WTC11 (cell line): ENCODE data around the gene MRPL23. TPM values are rescaled to one million over a fixed set of nuclear protein-coding genes. Genes with fewer than 3 reads are reported as not detected.

ENCODE experiments used
- ATAC-seq: fragments of 200-7000 bp; cut with Tn5 transposase; 2 replicates; pipeline ENCODE4 v1.10.0; 2021; ENCODE audit warnings: mild to moderate bottlenecking, moderate library complexity
- CTCF ChIA-PET: fragments of 300-600 bp; sonication (Branson Sonifier 250); formaldehyde crosslinking; loops from one replicate; lab custom pipeline; 2021; ENCODE audit warnings: antibody characterized with exemption; lab: Charles Lee
- POLR2A ChIA-PET: fragments of 350-600 bp; sonication (Branson Sonifier 250); formaldehyde crosslinking; loops from one replicate; lab custom pipeline; 2021; ENCODE audit warnings: antibody characterized with exemption; lab: Charles Lee
- DNase-seq: peaks from one replicate; pipeline ENCODE4 v3.0.0; 2021; ENCODE audit warnings: low spot score
- H3K27ac Mint-ChIP-seq: 2 replicates; pipeline ENCODE4 v1.8.0; 2021; ENCODE audit warnings: mixed read lengths
- H3K27me3 Mint-ChIP-seq: 2 replicates; pipeline ENCODE4 v1.8.0; 2021; ENCODE audit warnings: low read depth, mild to moderate bottlenecking, moderate library complexity, mixed read lengths
- H3K36me3 Mint-ChIP-seq: 2 replicates; pipeline ENCODE4 v1.8.0; 2021; ENCODE audit warnings: mixed read lengths
- H3K4me1 Mint-ChIP-seq: 2 replicates; pipeline ENCODE4 v1.8.0; 2022; ENCODE audit warnings: mixed read lengths
- H3K4me3 Mint-ChIP-seq: 2 replicates; pipeline ENCODE4 v1.8.0; 2021; ENCODE audit warnings: mild to moderate bottlenecking, moderate library complexity, mixed read lengths
- H3K9me3 Mint-ChIP-seq: 2 replicates; pipeline ENCODE4 v1.8.0; 2021; ENCODE audit warnings: mixed read lengths
- ATF1 ChIP-seq: sonication (generic); formaldehyde crosslinking; IDR thresholded peaks from 2 replicates; pipeline ENCODE4 v1.8.1; 2023; ENCODE audit warnings: mild to moderate bottlenecking, moderate library complexity, missing genetic modification reagents
- CREB1 ChIP-seq: sonication (generic); formaldehyde crosslinking; IDR thresholded peaks from 2 replicates; pipeline ENCODE4 v1.8.0; 2023; ENCODE audit warnings: mild to moderate bottlenecking, missing genetic modification reagents
- FOXJ3 ChIP-seq: sonication (generic); formaldehyde crosslinking; IDR thresholded peaks from 2 replicates; pipeline ENCODE4 v1.9.0; 2021; ENCODE audit warnings: missing genetic modification reagents, mild to moderate bottlenecking, borderline replicate concordance
- FOXP1 ChIP-seq: sonication (generic); formaldehyde crosslinking; IDR thresholded peaks from 2 replicates; pipeline ENCODE4 v1.8.0; 2022; ENCODE audit warnings: missing genetic modification reagents, mild to moderate bottlenecking, moderate library complexity, borderline replicate concordance
- IRF2 ChIP-seq: sonication (generic); formaldehyde crosslinking; IDR thresholded peaks from 2 replicates; pipeline ENCODE4 v1.8.0; 2022; ENCODE audit warnings: low read depth, missing genetic modification reagents, borderline replicate concordance
- KAT7 ChIP-seq: sonication (generic); formaldehyde crosslinking; IDR thresholded peaks from 2 replicates; pipeline ENCODE4 v1.8.1; 2023; ENCODE audit warnings: missing genetic modification reagents, mild to moderate bottlenecking, borderline replicate concordance
- NR2C2 ChIP-seq: sonication (generic); formaldehyde crosslinking; IDR thresholded peaks from 2 replicates; pipeline ENCODE4 v1.8.0; 2022; ENCODE audit warnings: mild to moderate bottlenecking, missing genetic modification reagents
- OVOL2 ChIP-seq: fragments of 250-450 bp; sonication (Bioruptor Pico); IDR thresholded peaks from 2 replicates; pipeline ENCODE4 v1.9.0; 2021; ENCODE audit warnings: mild to moderate bottlenecking, borderline replicate concordance
- PRRX2 ChIP-seq: fragments of 250-450 bp; sonication (Bioruptor Pico); IDR thresholded peaks from 2 replicates; pipeline ENCODE4 v1.8.0; 2021; ENCODE audit warnings: mild to moderate bottlenecking
- SMAD3 ChIP-seq: sonication (generic); formaldehyde crosslinking; IDR thresholded peaks from 2 replicates; pipeline ENCODE4 v1.8.0; 2022; ENCODE audit warnings: missing genetic modification reagents, mild to moderate bottlenecking, borderline replicate concordance
- SP1 ChIP-seq: sonication (generic); formaldehyde crosslinking; conservative IDR thresholded peaks from 2 replicates; pipeline ENCODE4 v1.8.1; 2022; ENCODE audit warnings: missing genetic modification reagents
- ZNF219 ChIP-seq: sonication (generic); formaldehyde crosslinking; IDR thresholded peaks from 2 replicates; pipeline ENCODE4 v1.8.0; 2023; ENCODE audit warnings: missing genetic modification reagents, mild to moderate bottlenecking, borderline replicate concordance
- ZNF232 ChIP-seq: sonication (generic); formaldehyde crosslinking; IDR thresholded peaks from 2 replicates; pipeline ENCODE4 v1.8.0; 2022; ENCODE audit warnings: mild to moderate bottlenecking, missing genetic modification reagents
- ZNF396 ChIP-seq: fragments of 250-450 bp; sonication (Bioruptor Pico); IDR thresholded peaks from 2 replicates; pipeline ENCODE4 v1.8.0; 2021; ENCODE audit warnings: mild to moderate bottlenecking, moderate library complexity, borderline replicate concordance
- ZNF416 ChIP-seq: fragments of 250-450 bp; sonication (Bioruptor Pico); IDR thresholded peaks from 2 replicates; pipeline ENCODE4 v1.9.0; 2021; ENCODE audit warnings: mild to moderate bottlenecking, inconsistent platforms
- total RNA-seq: library from RNA; stranded (reverse); gene quantifications from 3 replicates; pipeline ENCODE4 v1.2.3, GENCODE V29; 2021
- TF ChIP-seq, protein P1 (sequence below): sonication (generic); formaldehyde crosslinking; IDR thresholded peaks from 2 replicates; pipeline ENCODE4 v1.8.1; 2023; ENCODE audit warnings: mild to moderate bottlenecking, missing genetic modification reagents
- TF ChIP-seq, protein P2 (sequence below): sonication (generic); formaldehyde crosslinking; IDR thresholded peaks from 2 replicates; pipeline ENCODE4 v1.8.1; 2022; ENCODE audit warnings: mild to moderate bottlenecking, moderate library complexity, missing genetic modification reagents
- TF ChIP-seq, protein P3 (sequence below): sonication (generic); formaldehyde crosslinking; IDR thresholded peaks from 2 replicates; pipeline ENCODE4 v1.8.0; 2022; ENCODE audit warnings: mild to moderate bottlenecking, missing genetic modification reagents
- TF ChIP-seq, protein P4 (sequence below): sonication (generic); formaldehyde crosslinking; IDR thresholded peaks from 2 replicates; pipeline ENCODE4 v1.8.1; 2022; ENCODE audit warnings: missing genetic modification reagents, borderline replicate concordance

The MRPL23 gene
- total RNA-seq, 1 experiment from 2014 or later: 73.0 TPM

DNA sequence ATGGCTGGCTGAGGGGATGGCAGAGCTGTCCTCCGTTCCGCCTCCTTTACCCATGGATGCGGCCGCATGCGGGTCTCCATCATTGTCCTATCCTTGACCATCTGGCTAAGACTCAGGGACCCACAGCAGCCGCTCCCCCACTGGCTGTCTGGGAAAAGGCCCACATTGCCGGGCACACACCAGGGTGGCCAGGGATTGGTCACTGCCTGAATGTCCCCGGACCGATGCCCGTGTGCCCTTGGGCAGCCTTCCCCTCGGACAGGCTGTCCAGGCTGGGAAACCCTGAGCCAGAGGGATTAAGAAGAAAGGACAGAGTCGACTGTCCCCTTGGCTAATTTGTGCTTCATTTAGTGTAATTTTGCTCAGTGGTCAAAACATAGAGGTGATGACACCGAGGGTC lies 28.1 kb downstream of the MRPL23 start:
- Mint-ChIP-seq H3K36me3 (no peaks in the 10 kb centered on the region), H3K27me3 (no peaks in the 10 kb centered on the region), H3K4me1 (no peaks in the 10 kb centered on the region), H3K27ac (no peak overlapping the region), H3K9me3 (no peaks in the 10 kb centered on the region), H3K4me3 (no peak overlapping the region)
- no peak for TF ChIP-seq OVOL2 (CRISPR knock-in tag)
- CTCF ChIA-PET: interaction anchor here (1.0 to 1.4 kb wide), 3 partner anchors 93 to 176 kb away, joined by 3 read pairs; no protein-coding TSS in a partner anchor
- no peak for DNase-seq
- ATAC-seq: no peak
- POLR2A ChIA-PET: no interaction called here

DNA sequence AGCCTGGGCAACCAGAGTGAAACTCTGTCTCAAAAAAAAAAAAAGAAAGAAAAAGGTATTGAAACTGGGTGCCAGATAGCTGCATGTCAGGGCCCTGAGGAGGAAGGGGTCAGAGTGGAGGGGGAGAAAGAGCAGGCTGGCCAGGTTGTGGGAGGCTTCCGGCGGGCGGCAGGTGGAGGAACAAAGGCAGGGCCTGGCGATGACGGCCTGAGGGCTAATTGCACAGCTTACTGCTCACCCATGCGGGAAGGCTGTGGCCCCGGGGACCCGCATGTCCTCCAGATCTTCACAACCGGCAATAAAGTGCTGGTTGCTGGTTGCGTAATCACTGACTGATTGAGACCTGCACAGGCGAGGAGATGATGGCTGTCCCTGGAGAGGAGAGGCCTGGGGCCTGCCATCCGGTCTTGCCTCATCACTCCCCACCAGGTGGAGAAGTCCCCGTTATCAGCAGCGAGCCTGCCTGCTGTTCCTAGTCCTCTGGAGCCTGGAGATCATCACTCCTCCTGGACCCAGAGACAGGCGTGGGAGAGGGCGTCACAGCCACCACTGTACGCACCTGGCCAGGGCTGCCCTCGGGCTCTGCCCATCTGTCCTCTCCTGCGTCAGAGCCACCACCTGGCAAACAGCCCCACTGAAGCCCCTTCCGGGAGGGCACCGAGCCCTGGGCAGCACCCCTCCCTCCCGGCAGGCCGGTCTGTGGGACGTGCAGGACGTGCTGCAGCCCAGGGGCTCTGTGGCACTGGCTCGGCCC lies 31.8 kb downstream of the MRPL23 start:
- no peaks in the 10 kb centered on the region for H3K4me1 Mint-ChIP-seq
- no peaks in the 10 kb centered on the region for H3K36me3 Mint-ChIP-seq
- ChIA-PET POLR2A (no interaction called here), CTCF (no interaction called here)
- no peaks in the 10 kb centered on the region for H3K9me3 Mint-ChIP-seq
- TF ChIP-seq, protein P1, sequence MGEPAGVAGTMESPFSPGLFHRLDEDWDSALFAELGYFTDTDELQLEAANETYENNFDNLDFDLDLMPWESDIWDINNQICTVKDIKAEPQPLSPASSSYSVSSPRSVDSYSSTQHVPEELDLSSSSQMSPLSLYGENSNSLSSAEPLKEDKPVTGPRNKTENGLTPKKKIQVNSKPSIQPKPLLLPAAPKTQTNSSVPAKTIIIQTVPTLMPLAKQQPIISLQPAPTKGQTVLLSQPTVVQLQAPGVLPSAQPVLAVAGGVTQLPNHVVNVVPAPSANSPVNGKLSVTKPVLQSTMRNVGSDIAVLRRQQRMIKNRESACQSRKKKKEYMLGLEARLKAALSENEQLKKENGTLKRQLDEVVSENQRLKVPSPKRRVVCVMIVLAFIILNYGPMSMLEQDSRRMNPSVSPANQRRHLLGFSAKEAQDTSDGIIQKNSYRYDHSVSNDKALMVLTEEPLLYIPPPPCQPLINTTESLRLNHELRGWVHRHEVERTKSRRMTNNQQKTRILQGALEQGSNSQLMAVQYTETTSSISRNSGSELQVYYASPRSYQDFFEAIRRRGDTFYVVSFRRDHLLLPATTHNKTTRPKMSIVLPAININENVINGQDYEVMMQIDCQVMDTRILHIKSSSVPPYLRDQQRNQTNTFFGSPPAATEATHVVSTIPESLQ (CRISPR knock-in tag): no peak
- TF ChIP-seq ZNF232 (no peak), NR2C2 (no peak), SMAD3 (no peak), SP1 (CRISPR knock-in tag) (no peak), IRF2 (CRISPR knock-in tag) (no peak), ATF1 (CRISPR knock-in tag) (no peak), ZNF396 (CRISPR knock-in tag) (no peak), FOXP1 (no peak), KAT7 (CRISPR knock-in tag) (no peak), ZNF416 (CRISPR knock-in tag) (no peak), ZNF219 (CRISPR knock-in tag) (no peak), CREB1 (CRISPR knock-in tag) (no peak), PRRX2 (no peak), OVOL2 (CRISPR knock-in tag) (no peak), FOXJ3 (no peak)
- TF ChIP-seq, protein P2, sequence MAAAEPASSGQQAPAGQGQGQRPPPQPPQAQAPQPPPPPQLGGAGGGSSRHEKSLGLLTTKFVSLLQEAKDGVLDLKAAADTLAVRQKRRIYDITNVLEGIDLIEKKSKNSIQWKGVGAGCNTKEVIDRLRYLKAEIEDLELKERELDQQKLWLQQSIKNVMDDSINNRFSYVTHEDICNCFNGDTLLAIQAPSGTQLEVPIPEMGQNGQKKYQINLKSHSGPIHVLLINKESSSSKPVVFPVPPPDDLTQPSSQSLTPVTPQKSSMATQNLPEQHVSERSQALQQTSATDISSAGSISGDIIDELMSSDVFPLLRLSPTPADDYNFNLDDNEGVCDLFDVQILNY (CRISPR knock-in tag): no peak
- TF ChIP-seq, protein P3, sequence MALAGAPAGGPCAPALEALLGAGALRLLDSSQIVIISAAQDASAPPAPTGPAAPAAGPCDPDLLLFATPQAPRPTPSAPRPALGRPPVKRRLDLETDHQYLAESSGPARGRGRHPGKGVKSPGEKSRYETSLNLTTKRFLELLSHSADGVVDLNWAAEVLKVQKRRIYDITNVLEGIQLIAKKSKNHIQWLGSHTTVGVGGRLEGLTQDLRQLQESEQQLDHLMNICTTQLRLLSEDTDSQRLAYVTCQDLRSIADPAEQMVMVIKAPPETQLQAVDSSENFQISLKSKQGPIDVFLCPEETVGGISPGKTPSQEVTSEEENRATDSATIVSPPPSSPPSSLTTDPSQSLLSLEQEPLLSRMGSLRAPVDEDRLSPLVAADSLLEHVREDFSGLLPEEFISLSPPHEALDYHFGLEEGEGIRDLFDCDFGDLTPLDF: no peak
- TF ChIP-seq, protein P4, sequence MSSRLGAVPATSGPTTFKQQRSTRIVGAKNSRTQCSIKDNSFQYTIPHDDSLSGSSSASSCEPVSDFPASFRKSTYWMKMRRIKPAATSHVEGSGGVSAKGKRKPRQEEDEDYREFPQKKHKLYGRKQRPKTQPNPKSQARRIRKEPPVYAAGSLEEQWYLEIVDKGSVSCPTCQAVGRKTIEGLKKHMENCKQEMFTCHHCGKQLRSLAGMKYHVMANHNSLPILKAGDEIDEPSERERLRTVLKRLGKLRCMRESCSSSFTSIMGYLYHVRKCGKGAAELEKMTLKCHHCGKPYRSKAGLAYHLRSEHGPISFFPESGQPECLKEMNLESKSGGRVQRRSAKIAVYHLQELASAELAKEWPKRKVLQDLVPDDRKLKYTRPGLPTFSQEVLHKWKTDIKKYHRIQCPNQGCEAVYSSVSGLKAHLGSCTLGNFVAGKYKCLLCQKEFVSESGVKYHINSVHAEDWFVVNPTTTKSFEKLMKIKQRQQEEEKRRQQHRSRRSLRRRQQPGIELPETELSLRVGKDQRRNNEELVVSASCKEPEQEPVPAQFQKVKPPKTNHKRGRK (CRISPR knock-in tag): no peak
- H3K27ac Mint-ChIP-seq: no peak overlapping the region
- ATAC-seq (peak; percentile 39; the same call in 1 of the 2 replicates), DNase-seq (no peak)
- H3K4me3 Mint-ChIP-seq: no peak overlapping the region
- H3K27me3 Mint-ChIP-seq: no peaks in the 10 kb centered on the region
